GM19324 (cell line): Measurements from ENCODE around the gene LAMC1.

ENCODE experiments used
- ATAC-seq: cut with Tn5 transposase; IDR thresholded peaks from one replicate; pipeline ENCODE4 v1.9.1; 2021; ENCODE audit warnings: mild to moderate bottlenecking, moderate library complexity; ENCODE audit not compliant: unreplicated experiment, low FRiP score

LAMC1 gene

GRCh38 chr1:183023146-183023600 lies at the start of gene LAMC1:
LAMC1 (plus strand) TSS chr1:183023420; CDS start chr1:183023717, 297 bp downstream.
- ATAC-seq: peak; percentile 47

- ATAC-seq: no peak
These were observed 48.6 kb upstream of the LAMC1 start for GRCh38 chr1:182974506-182975191.

- no peak for ATAC-seq
These were observed 45.7 kb upstream of the LAMC1 start for GRCh38 chr1:182977480-182977879.

- no peak for ATAC-seq
These were observed 44.9 kb upstream of the LAMC1 start for GRCh38 chr1:182978151-182978853.

- ATAC-seq: no peak
These were observed 39.1 kb upstream of the LAMC1 start for GRCh38 chr1:182984138-182984537.

GRCh38 chr1:182984621-182985020 lies 38.6 kb upstream of the LAMC1 start:
- ATAC-seq: no peak

- no peak for ATAC-seq
These were observed 37.3 kb upstream of the LAMC1 start for GRCh38 chr1:182985876-182986275.

- no peak for ATAC-seq
These were observed 32.6 kb upstream of the LAMC1 start for GRCh38 chr1:182990413-182991144.

GRCh38 chr1:182993746-182994145 lies 29.5 kb upstream of the LAMC1 start:
- no peak for ATAC-seq

GRCh38 chr1:182995894-182996293 lies 27.3 kb upstream of the LAMC1 start:
- ATAC-seq: no peak

GRCh38 chr1:182996816-182997215 lies 26.4 kb upstream of the LAMC1 start:
- ATAC-seq: no peak

- ATAC-seq: no peak
These were observed 24.7 kb upstream of the LAMC1 start for GRCh38 chr1:182998482-182998881.

- no peak for ATAC-seq
These were observed 22.9 kb upstream of the LAMC1 start for GRCh38 chr1:183000167-183000962.

GRCh38 chr1:183002267-183002666 lies 21.0 kb upstream of the LAMC1 start:
- no peak for ATAC-seq

- ATAC-seq: no peak
These were observed 20.4 kb upstream of the LAMC1 start for GRCh38 chr1:183002797-183003196.

GRCh38 chr1:183003203-183003602 lies 20.0 kb upstream of the LAMC1 start:
- no peak for ATAC-seq

GRCh38 chr1:183004141-183004540 lies 19.1 kb upstream of the LAMC1 start:
- no peak for ATAC-seq

GRCh38 chr1:183011859-183012258 lies 11.4 kb upstream of the LAMC1 start:
- ATAC-seq: no peak

- no peak for ATAC-seq
These were observed 10.8 kb upstream of the LAMC1 start for GRCh38 chr1:183012301-183012994.

GRCh38 chr1:183019139-183019740 lies 4.0 kb upstream of the LAMC1 start:
- ATAC-seq: no peak
